ENCODE results near the gene RAB6B. TPM values are rescaled to one million over a fixed set of nuclear protein-coding genes. Genes with fewer than 3 reads are reported as not detected.

RAB6B gene
- total and polyA plus RNA-seq, 7 donors, result 0.93 to 3.8 (median 2.0) TPM

- no peak for ATAC-seq
- intact Hi-C loops (cut with DNase I), result no loop called here
- 89 to 96% (median 91%) methylated on average over 3 of the region's 3 CpGs for WGBS, 3 donors
These were observed 60.3 kb downstream of the RAB6B start for GRCh38 chr3:133835418-133835743.

GRCh38 chr3:133834621-133835417 is 60.9 kb downstream of the RAB6B start:
- intact Hi-C loops (cut with DNase I), result no loop called here
- H3K36me3 ChIP-seq (ENCODE audit: insufficient read depth in 1 of 2, low read depth in 1 of 2), result no peaks in the 10 kb centered on the region
- no peak for TF ChIP-seq CTCF (IDR thresholded peaks at IDR 0.05)
- no peaks in the 10 kb centered on the region for H3K27me3 ChIP-seq (ENCODE audit: insufficient read depth in 3 of 3, low read length in 2 of 3)
- no peak overlapping the region for H3K4me3 ChIP-seq
- no peaks in the 10 kb centered on the region for H3K4me1 ChIP-seq
- WGBS, 3 donors, result 93 to 95% (median 95%) methylated on average over 14 of the region's 14 CpGs
- H3K9me3 ChIP-seq, result no peaks in the 10 kb centered on the region
- ATAC-seq (no peak), DNase-seq (no peak)
- no peak overlapping the region for H3K27ac ChIP-seq

More at GRCh38 chr3:133835418-133835743, 60.3 kb downstream of the RAB6B start:
- Histone ChIP-seq H3K27ac (no peak overlapping the region), H3K4me3 (no peak overlapping the region), H3K36me3 (ENCODE audit: insufficient read depth in 1 of 2, low read depth in 1 of 2) (no peaks in the 10 kb centered on the region), H3K9me3 (no peaks in the 10 kb centered on the region), H3K4me1 (no peaks in the 10 kb centered on the region), H3K27me3 (ENCODE audit: insufficient read depth in 3 of 3, low read length in 2 of 3) (no peaks in the 10 kb centered on the region)
- no peak for TF ChIP-seq CTCF (IDR thresholded peaks at IDR 0.05)
- DNase-seq, result no peak

GRCh38 chr3:133833880-133834620 is 61.6 kb downstream of the RAB6B start:
- Histone ChIP-seq H3K27ac (no peak overlapping the region), H3K9me3 (no peaks in the 10 kb centered on the region), H3K4me1 (no peaks in the 10 kb centered on the region), H3K4me3 (no peak overlapping the region), H3K36me3 (ENCODE audit: insufficient read depth in 1 of 2, low read depth in 1 of 2) (no peaks in the 10 kb centered on the region), H3K27me3 (ENCODE audit: insufficient read depth in 3 of 3, low read length in 2 of 3) (no peaks in the 10 kb centered on the region)
- 86 to 87% (median 86%) methylated on average over 13 of the region's 13 CpGs for WGBS, 3 donors
- ATAC-seq (no peak), DNase-seq (no peak)
- intact Hi-C loops (cut with DNase I), result no loop called here
- TF ChIP-seq CTCF (IDR thresholded peaks at IDR 0.05), result no peak

GRCh38 chr3:133833267-133833666 is 62.4 kb downstream of the RAB6B start:
- 86 to 93% (median 89%) methylated on average over 5 of the region's 5 CpGs for whole genome bisulfite sequencing, 3 donors
- intact Hi-C loops (cut with DNase I), result no loop called here
- ATAC-seq (no peak), DNase-seq (no peak)
- Histone ChIP-seq H3K36me3 (ENCODE audit: insufficient read depth in 1 of 2, low read depth in 1 of 2) (no peaks in the 10 kb centered on the region), H3K4me1 (no peaks in the 10 kb centered on the region), H3K9me3 (no peaks in the 10 kb centered on the region), H3K27ac (no peak overlapping the region), H3K27me3 (ENCODE audit: insufficient read depth in 3 of 3, low read length in 2 of 3) (no peaks in the 10 kb centered on the region), H3K4me3 (no peak overlapping the region)
- no peak for TF ChIP-seq CTCF (IDR thresholded peaks at IDR 0.05)
